ENCODE results near the gene PLCB1.

- TF ChIP-seq SP1 (CRISPR knock-in tag; conservative IDR thresholded peaks at IDR 0.05), result no peak
- no peak for TF ChIP-seq NR3C1 (CRISPR knock-in tag; conservative IDR thresholded peaks at IDR 0.05; ENCODE audit: low read depth)
- no peak for TF ChIP-seq CTCF (IDR thresholded peaks at IDR 0.05)
- TF ChIP-seq NFYB (CRISPR knock-in tag; conservative IDR thresholded peaks at IDR 0.05; ENCODE audit: low read depth), result no peak
- TF ChIP-seq FOXP4 (CRISPR knock-in tag; IDR thresholded peaks at IDR 0.05), result no peak
- TF ChIP-seq ZNF263 (CRISPR knock-in tag; IDR thresholded peaks at IDR 0.05; ENCODE audit: low read depth), result no peak
- TF ChIP-seq TEAD1 (CRISPR knock-in tag; IDR thresholded peaks at IDR 0.05), result no peak
- no peak for TF ChIP-seq FOXJ3 (CRISPR knock-in tag; IDR thresholded peaks at IDR 0.05; ENCODE audit: borderline replicate concordance)
- no peak for TF ChIP-seq IRF2 (CRISPR knock-in tag; IDR thresholded peaks at IDR 0.05; ENCODE audit: borderline replicate concordance, low read depth)
- TF ChIP-seq ATF6 (CRISPR knock-in tag; IDR thresholded peaks at IDR 0.05), result no peak
- TF ChIP-seq GABPB1 (CRISPR knock-in tag; IDR thresholded peaks at IDR 0.05), result no peak
Observed at GRCh38 chr20:8162610-8163009, 30.5 kb downstream of the PLCB1 start.

Measured in WTC11 (cell line).